GM12878 (cell line): Measurements from ENCODE around the gene ANKRD65. TPM values are rescaled to one million over a fixed set of nuclear protein-coding genes. Genes with fewer than 3 reads are reported as not detected.

ENCODE experiments used
- BHLHE40 ChIP-seq, 2 experiments: fragments of 450-650 bp in 1 of 2; IDR thresholded peaks; 2 replicates each; pipeline ENCODE4 v1.6.1; 2011 to 2017; ENCODE audit warnings: low read depth in 2 of 2, borderline replicate concordance in 1 of 2, improper control_type of control experiment in 1 of 2, low read length in 1 of 2, mild to moderate bottlenecking in 1 of 2
- EZH2 ChIP-seq: IDR thresholded peaks from 2 replicates; pipeline ENCODE4 v1.6.1; 2012; ENCODE audit warnings: low read depth, mild to moderate bottlenecking, control low read depth, inconsistent platforms, low read length, borderline replicate concordance; ENCODE audit not compliant: control insufficient read depth
- IKZF2 ChIP-seq, 2 experiments: fragments of 450-650 bp; IDR thresholded peaks; 2 replicates each; pipeline ENCODE4 v1.6.1; 2017; ENCODE audit warnings: mild to moderate bottlenecking in 2 of 2, moderate library complexity in 2 of 2
- KDM1A ChIP-seq: fragments of 200-600 bp; sonication (generic); IDR thresholded peaks from 2 replicates; pipeline ENCODE4 v1.6.1; 2016; ENCODE audit warnings: borderline replicate concordance
- POLR2AphosphoS5 ChIP-seq: IDR thresholded peaks from 2 replicates; pipeline ENCODE4 v1.6.1; 2011; ENCODE audit warnings: mild to moderate bottlenecking, low read length, inconsistent platforms
- SMARCA5 ChIP-seq: fragments of 450-650 bp; IDR thresholded peaks from 2 replicates; pipeline ENCODE4 v1.6.1; 2017; ENCODE audit warnings: mild to moderate bottlenecking
- SMC3 ChIP-seq: IDR thresholded peaks from 2 replicates; pipeline ENCODE4 v1.6.1; 2011; ENCODE audit warnings: low read length, improper control_type of control experiment, borderline replicate concordance
- SREBF1 ChIP-seq: IDR thresholded peaks from 2 replicates; pipeline ENCODE4 v1.6.1; 2012; ENCODE audit warnings: mild to moderate bottlenecking, low read length
- polyA plus RNA-seq, 11 experiments: library from polyadenylated mRNA; depleted of rRNA in 4 of 11; unstranded in 6 of 11; stranded (reverse) in 5 of 11; fragments of >200 nt; fragmentation: Nextera tagmentation in 4 of 11; fragmentation: Illumina TruSeq in 1 of 11; extraction: Ambion mirVana in 4 of 11; extraction: Trizol in 1 of 11; gene quantifications; 1 replicate in 1 of 11; 2 replicates in 10 of 11; pipeline versions ENCODE4 v1.2.1 to v1.2.3, GENCODE V29; 2011 to 2016; ENCODE audit warnings: inconsistent platforms in 2 of 11, missing spikeins in 2 of 11, low read depth in 1 of 11
- total RNA-seq, 4 experiments: library from RNA; depleted of rRNA in 3 of 4; stranded (reverse); fragments of >200 nt in 3 of 4; fragmentation: Illumina TruSeq in 1 of 4; extraction: Trizol in 1 of 4; gene quantifications; 2 replicates each; pipeline versions ENCODE4 v1.2.1 to v1.2.3, GENCODE V29; 2013 to 2021
- TF ChIP-seq, protein P1 (sequence below): IDR thresholded peaks from 2 replicates; pipeline ENCODE4 v1.6.1; 2011; ENCODE audit warnings: borderline replicate concordance, low read depth, mild to moderate bottlenecking, moderate library complexity, low read length; ENCODE audit not compliant: insufficient read depth, poor library complexity, severe bottlenecking
- TF ChIP-seq, protein P2 (sequence below): IDR thresholded peaks from 2 replicates; pipeline ENCODE4 v1.6.1; 2011; ENCODE audit warnings: low read depth, mild to moderate bottlenecking, low read length, moderate library complexity, borderline replicate concordance; ENCODE audit errors: extremely low read depth

The ANKRD65 gene
- total and polyA plus RNA-seq, 10 of the 15 experiments (the other 5 are each of a cell fraction or from before 2014, with no cell fraction given), result 0.05 to 2.8 (median 0.37) TPM

DNA sequence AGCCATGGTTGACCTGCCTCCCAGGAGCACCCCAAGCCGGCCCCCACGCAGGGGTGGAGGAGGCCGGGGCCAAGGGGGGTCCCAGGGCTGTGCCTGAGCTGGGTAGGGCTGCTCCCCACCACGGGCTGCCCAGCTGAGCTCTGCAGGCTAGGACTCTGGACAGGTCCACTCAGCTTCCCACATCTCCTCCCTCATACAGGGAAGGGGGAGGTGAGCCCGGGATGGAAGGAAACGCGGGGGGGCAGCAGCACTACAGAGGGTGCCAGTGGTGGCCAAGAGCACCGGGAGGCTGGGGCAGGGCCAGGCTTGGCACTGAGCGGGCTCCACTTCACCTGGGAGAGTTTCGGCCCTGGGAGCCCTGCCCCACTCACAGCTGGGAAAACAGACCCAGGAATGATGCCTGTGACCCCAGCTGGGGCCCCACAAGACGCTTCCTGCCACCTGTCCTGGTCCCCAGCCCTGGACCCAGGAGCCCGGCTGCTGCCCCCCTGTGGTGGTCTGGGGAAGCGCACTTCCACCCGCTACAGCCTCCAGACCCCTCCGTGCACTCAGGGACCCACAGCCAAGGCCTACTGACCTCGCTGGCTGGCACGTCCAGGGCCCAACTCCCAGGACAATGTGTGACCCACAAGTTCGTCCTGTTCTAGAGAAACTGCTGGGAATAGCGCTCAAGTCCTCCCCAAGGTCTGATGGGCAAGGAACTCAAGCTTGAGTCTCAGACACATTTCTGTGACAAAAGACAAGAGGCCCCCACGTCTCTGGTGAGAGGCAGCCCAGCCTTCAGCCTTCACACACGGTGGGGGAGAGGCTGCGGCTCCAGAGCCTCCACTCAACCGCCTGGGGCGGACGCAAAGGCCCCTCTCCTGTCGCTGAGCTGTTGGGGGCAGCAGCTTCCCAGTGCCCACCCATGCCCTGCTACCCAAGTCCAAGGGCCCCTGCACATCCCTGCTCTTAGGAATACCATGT is 49.0 kb downstream of the ANKRD65 start (continued):
- no peak for TF ChIP-seq EZH2
- no peak for TF ChIP-seq KDM1A
- TF ChIP-seq SMARCA5, result 0 out of 2 replicates have a peak, but pooled peaks have one; percentile 34
- no peak for TF ChIP-seq POLR2AphosphoS5
- TF ChIP-seq BHLHE40 (IDR thresholded peaks at IDR 0.05; ENCODE audit: borderline replicate concordance in 1 of 2, low read depth in 2 of 2, low read length in 1 of 2), result 0 out of 4 replicates have a peak, but pooled peaks of 1 of the 2 experiments have one; percentile 18
- TF ChIP-seq, protein P1, sequence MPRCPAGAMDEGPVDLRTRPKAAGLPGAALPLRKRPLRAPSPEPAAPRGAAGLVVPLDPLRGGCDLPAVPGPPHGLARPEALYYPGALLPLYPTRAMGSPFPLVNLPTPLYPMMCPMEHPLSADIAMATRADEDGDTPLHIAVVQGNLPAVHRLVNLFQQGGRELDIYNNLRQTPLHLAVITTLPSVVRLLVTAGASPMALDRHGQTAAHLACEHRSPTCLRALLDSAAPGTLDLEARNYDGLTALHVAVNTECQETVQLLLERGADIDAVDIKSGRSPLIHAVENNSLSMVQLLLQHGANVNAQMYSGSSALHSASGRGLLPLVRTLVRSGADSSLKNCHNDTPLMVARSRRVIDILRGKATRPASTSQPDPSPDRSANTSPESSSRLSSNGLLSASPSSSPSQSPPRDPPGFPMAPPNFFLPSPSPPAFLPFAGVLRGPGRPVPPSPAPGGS, result no peak
- peak in 1 of 2 experiments; percentile 19; a peak in 2 of 4 replicates for TF ChIP-seq IKZF2 (IDR thresholded peaks at IDR 0.05)
- TF ChIP-seq SMC3, result peak; percentile 63
- TF ChIP-seq, protein P2, sequence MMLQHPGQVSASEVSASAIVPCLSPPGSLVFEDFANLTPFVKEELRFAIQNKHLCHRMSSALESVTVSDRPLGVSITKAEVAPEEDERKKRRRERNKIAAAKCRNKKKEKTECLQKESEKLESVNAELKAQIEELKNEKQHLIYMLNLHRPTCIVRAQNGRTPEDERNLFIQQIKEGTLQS, result 0 out of 2 replicates have a peak, but pooled peaks have one; percentile 11
- TF ChIP-seq SREBF1, result no peak
- TF ChIP-seq, all 136 proteins: peak for 19
